ENCODE results near the gene CCDC102B.
A peak's percentile ranks its signal among the peaks of the same experiment; 100 is the strongest.
"Not testable (repeated sequence)": the region's sequence is repeated elsewhere in the genome, so short reads cannot be mapped to it uniquely, and the experiment has no call there.

Gene CCDC102B

DNA sequence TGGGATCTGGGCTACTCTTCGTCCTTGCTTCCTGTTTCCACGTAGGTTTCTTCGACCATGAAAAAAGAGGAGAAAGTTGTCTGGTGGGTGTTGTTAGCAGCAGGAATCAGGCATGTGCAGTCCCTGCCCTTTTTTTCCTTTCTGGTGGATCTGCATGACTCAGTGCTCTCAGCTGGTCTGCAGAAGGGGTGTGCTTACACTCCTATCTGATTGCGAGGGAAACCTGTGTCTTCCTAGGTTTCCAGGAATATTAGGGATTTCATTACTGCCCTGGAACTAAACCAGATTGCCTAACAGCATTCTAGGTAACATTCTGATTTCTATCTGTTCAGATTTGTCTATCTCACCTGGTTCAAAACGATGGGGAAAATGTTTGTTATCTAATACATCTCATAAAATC, 174.3 kb downstream of the CCDC102B start:
- DNase-seq (ENCODE audit: low spot score) = no peak

GRCh38 chr18:68979737-68980136, 181.9 kb downstream of the CCDC102B start:
- no peak for DNase-seq (ENCODE audit: low spot score)

GRCh38 chr18:68983126-68983525, 185.2 kb downstream of the CCDC102B start:
- no peak for DNase-seq (ENCODE audit: low spot score)

GRCh38 chr18:68984342-68984741, 186.5 kb downstream of the CCDC102B start:
- DNase-seq (ENCODE audit: low spot score) = no peak

GRCh38 chr18:68985172-68985820, 187.4 kb downstream of the CCDC102B start:
- no peak for DNase-seq (ENCODE audit: low spot score)

GRCh38 chr18:68991286-68991685, 193.4 kb downstream of the CCDC102B start:
- no peak for DNase-seq (ENCODE audit: low spot score)

- no peak for DNase-seq (ENCODE audit: low spot score)
Measured at GRCh38 chr18:68992719-68993482, 195.0 kb downstream of the CCDC102B start.

DNA sequence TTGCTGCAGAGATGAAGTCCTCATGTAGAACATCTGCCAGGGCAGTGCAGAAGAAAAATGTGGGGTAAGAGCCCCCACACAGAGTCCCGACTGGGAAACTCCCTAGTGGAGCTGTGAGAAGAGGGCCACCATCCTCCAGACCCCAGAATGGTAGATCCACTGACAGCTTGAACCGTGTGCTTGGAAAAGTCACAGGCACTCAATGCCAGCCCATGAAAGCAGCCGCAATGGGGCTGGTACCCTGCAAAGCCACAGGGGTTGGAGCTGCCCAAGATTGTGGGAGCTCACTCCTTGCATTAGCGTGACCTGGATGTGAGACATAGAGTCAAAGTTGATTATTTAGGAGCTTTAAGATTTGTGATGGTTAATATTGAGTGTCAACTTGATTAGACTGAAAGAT, 197.8 kb downstream of the CCDC102B start:
- no peak for DNase-seq (ENCODE audit: low spot score)

DNA sequence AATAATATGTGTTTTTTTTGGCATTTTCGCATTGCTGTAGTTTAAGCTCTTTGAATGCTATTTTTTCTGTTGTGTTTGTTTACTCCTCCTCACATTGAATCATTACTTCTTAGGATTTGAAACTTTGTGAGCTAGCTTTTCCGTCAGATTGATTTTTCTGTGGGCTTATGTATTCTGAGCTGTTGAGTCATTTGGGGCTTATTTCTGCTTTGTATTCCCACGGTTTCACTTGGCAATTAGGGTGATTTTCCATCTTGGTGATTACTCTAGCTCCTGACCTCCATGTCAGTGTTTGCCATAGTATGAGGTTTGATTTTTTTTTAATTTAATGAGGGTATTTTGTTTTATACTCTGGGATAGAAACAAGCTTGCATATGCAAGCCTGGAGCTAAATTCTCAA, 200.0 kb downstream of the CCDC102B start:
- no peak for DNase-seq (ENCODE audit: low spot score)

GRCh38 chr18:69000366-69000765, 202.5 kb downstream of the CCDC102B start:
- no peak for DNase-seq (ENCODE audit: low spot score)

DNA sequence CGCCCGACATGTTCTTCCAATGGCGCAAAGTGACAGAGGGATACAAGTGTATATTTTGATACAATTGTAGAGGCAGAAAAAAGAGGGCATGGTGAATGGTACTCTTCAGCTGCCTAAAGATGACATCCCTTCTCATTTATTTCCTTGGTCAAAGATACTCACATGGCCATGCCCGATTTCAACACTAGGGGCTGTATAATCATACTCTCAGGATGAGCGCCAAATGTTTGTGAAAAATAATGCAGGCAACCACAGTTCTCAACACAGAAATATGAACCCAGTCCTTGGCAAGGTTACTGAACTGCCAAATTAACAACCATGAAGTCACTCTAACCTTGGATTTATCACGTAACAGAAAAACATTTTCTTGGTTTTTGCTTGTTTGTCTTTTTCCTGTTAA, 204.4 kb downstream of the CCDC102B start:
- DNase-seq (ENCODE audit: low spot score) = no peak

- not testable (repeated sequence) for DNase-seq (ENCODE audit: low spot score)
Measured at GRCh38 chr18:69006212-69006611, 208.3 kb downstream of the CCDC102B start.

DNA sequence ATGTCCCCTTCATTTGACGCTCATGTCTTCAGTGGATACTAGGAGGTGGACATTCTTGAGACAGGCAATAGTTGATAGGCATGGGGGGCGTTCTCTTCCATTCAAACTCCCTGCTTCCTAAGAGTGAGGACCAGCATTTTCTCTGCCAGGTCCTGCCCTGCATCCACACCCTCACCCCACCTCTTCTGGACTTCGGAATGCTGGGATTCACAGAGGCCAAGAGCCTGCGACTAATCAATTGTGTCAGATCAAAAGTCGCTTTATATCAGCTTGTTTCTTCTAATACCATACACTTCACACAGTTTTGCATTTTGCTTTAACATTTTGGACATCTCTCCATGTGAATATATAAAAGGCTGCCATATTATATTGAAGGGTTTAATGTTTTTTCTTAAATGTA, 210.7 kb downstream of the CCDC102B start:
- DNase-seq (ENCODE audit: low spot score) = no peak

DNA sequence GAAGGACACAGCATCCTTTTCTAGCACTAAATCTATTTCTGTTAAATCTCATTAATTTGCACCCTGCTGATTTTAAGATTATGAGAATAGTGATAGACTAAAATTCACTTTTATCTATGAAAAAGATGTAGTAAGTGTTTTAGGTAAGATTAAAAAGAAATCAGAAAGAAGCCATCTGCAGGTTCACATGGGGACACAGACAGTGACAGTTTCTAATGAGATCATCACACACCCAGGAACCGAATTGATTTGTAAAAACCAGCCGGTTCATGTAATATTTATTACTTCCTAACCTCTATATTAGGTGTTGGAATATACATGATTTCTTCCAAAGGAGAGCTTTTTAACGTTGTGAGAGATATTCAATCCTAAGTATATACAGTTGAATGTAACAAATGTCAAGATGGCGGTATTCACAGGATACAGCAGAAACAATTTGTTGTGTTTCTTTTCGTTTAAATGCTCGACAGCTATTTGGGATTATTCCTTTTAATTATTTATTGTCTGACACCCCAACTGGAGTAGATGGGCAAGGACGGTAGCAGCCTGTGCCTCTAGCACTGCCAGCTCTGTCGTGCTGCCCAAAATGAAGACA, 223.4 kb downstream of the CCDC102B start:
- DNase-seq (ENCODE audit: low spot score) = no peak

DNA sequence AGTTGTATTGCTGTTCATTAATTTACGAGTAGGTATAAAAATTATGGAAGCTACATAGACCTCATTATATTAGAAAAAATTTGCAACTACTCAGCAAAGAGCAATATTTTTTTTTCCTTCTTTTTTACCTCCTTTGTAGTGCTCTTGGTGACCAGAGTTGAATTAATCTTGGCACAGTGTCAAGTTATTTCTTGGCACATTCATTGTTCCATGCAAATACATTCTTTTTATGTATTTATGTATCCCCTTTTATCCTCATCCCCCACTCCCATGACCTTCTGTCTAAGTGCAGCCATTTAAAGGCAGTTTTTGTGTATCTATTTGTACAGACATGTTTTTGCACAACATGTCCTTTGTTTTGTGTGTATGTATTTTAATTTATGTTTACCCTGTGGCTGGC, 224.5 kb downstream of the CCDC102B start:
- DNase-seq (ENCODE audit: low spot score) = no peak

DNA sequence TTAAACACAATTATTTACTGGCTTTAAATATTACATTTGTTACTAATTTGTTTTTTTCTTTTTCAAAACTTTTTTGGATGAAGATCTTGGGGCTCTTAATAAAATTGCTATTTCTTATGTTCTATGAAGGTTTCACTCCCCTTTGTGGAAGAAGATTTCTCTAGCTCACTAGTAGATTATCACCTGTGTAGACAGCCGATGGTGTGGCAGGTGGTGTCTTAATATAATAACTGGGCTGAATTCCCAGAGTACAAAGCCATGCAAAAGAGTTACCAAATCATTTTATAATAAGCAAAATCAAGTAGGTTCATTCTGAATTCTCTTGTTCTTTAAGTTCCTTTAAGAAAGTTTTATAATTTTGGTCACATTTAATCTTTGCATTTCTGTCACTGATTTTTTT, 233.7 kb downstream of the CCDC102B start:
- DNase-seq (ENCODE audit: low spot score) = peak; percentile 14

- no peak for DNase-seq (ENCODE audit: low spot score)
Measured at GRCh38 chr18:69032009-69032408, 234.1 kb downstream of the CCDC102B start.

DNA sequence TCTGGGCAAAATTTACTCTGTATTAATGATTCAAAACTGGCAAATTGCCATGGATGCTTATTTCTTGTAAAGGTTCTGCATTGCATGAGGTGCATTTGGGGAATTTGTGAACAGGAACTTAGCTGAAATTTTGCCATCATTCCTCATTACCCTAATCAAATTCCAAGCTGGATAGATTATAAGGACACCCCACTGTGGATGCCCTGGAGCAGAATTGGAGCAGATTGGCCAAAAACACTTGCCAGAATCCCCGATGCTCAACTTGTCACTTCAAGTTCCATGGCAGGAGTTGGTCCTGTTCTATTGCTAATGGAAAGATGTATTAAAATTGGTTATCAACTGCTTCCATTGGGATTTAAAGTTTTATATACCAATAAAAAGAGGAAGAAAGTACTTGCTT, 237.9 kb downstream of the CCDC102B start:
- DNase-seq (ENCODE audit: low spot score) = no peak

- no peak for DNase-seq (ENCODE audit: low spot score)
Measured at GRCh38 chr18:69044215-69044614, 246.3 kb downstream of the CCDC102B start.

DNA sequence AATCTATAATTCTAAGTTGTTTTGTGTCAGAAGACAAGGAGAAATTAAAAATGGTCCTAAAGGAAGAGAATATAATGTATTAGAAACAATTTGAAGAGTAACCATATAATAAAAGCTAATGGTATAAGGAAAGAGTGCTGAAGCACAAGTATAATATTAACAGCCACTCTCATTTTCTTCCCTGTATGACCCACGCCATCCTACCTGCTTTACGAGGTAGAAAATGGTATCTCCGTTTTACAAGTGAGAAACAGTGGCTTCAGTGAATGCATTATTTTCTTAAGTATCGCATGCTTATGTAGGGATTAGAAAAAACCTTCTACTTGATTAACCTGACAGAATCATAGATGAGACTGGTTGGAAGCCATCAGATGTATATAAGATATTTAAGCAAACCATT, 266.2 kb downstream of the CCDC102B start:
- no peak for DNase-seq (ENCODE audit: low spot score)

DNA sequence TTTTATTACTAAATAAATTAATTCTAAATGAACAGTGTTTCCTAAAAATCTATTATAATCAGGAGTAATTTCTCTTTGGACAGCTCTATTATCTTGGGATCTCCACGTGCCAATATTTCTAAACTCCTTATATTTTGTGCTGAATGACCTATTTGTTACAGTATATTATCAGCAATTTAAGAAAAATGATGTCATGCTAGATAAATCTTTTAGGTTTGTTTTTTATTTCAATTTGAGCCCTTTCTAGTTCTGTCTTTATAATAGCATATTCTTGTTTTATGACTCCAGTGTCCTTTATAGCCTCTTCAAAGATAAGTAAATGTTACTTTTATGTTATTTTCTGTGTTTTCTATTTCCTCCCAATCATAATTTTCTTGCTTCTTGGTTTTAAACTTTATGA, 269.2 kb downstream of the CCDC102B start:
- DNase-seq (ENCODE audit: low spot score) = no peak

DNA sequence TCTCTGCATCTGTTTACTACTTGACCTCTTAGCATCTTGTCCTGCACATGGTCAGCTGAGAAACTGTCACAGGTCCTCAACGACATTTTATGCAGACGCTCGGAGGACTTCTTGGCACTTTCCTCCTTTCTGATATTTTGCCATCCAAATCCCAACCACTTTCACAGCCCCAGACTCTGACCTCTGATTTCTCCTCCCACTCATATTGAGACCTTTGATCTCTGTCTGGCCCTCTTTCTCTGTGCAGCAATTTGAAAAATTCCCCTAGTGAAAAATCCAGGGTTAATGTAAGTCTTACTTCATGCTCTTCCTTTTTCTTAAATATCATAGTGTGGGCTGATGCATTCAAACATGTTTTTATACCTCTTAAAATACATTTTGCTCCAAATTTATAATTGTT, 273.8 kb downstream of the CCDC102B start:
- no peak for DNase-seq (ENCODE audit: low spot score)

DNA sequence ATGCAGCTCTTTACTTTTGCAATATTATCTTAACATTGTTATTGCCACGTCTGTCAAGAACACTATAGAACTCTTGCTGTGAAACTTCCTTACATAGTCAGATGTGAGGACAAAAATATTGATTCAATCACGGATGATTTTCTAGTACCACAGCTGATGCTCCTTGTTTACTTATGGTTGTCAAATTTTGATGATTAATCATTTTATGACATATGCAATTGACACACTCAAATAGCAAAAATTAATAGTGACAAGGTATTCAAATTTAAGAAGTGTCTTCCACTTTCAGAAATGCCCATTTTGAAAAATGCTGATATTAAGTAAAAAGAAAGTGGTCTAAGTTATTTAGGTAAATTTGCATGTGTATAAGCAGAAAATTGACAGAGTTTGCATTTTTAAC, 284.0 kb downstream of the CCDC102B start:
- no peak for DNase-seq (ENCODE audit: low spot score)
